ENCODE measurements around the gene RFNG.

RFNG gene

DNA sequence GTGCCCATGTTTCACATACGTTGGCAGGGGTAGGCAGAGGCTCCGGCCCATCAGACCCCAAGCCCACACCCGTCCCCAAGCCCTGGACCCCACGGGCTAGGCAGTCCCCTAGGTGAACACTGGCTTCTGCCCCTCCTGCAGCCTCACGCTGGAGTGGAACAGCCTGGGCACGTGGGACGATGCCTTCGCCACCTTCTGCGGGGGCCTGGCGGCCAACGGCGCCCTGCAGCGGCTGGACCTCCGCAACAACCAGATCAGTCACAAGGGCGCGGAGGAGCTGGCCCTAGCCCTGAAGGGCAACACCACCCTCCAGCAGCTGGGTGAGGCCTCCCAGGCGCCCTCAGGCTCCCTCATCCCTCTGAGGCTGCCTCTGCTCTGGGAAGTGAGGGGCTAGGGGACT lies 26.8 kb downstream of the RFNG start:
- no peak for DNase-seq

DNA sequence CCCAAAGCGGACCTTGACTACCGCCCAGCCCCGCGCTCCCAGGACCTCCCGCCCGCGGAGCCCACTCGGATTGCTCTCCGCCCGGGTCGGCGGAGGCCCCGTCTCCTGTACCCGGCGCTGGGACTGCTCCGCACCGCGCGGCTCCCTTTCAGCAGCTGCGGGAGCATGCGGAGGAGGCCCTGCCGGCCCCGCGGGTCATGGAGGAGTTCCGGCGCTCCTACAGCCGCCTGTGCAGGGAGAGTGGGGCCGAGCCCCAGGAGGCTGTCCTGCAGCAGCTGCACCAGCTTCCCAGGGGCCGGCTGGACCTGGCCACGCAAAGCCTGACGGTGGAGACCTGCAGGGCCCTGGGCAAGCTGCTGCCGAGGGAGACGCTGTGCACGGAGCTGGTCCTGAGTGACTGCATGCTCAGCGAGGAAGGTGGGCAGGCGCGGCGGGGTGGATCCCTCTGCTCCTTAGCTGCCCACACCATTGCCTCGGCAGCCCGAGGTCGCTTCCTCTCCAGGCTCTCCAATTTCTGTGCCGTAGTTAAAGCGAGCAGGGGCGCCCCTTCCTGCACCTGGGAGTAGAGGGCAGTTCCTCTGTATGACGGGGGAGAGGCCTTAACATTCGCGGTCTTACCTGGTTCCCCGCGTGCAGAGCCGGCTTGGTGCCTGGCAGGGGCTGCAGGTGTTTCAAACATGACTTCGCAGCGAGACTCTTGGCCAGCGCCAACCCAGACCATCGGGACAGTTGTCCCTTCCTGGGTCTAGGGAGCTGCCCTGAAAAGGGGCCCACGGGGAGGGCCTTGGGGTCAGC lies 28.0 kb downstream of the RFNG start:
- peak; percentile 27 for DNase-seq

DNA sequence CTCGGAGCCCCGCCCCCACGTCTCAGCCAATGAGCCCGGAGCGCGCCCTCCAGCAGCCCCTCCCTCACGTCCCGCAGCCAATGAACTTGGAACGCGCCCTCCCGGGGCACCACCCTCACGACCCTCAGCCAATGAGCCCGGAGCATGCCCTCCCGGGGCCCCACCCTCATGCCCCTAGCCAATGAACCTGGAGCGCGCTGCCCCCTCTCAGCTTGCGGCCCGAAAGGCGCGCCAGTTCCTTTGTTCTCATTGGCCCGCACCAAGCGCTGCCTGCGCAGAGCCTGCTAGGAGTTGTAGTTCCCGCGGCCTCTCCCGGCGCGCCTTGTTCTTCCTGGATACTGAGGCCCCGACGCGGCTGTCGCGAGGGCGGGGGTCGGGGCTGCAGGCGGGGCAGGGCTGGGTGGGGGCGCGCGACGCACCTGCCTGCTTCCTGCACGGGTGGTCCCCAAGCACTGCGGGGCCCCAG lies 28.6 kb downstream of the RFNG start, which contains the start of gene LRRC45:
TSS of gene LRRC45 (plus strand) at position 325 of the 466 bp plus-strand sequence. CDS start 339 bp downstream, outside the sequence.
- DNase-seq = peak; percentile 100

- no peak for DNase-seq
Measured at GRCh38 chr17:82022310-82022980, 29.2 kb downstream of the RFNG start, which contains the start of gene CENPX. TSS of gene CENPX (minus strand) at chr17:82022878. CDS start at chr17:82022861, 17 bp downstream.

GRCh38 chr17:82021900-82022309 lies 29.7 kb downstream of the RFNG start:
- no peak for DNase-seq

GRCh38 chr17:82021107-82021899 lies 30.3 kb downstream of the RFNG start:
- peak; percentile 75 for DNase-seq

DNA sequence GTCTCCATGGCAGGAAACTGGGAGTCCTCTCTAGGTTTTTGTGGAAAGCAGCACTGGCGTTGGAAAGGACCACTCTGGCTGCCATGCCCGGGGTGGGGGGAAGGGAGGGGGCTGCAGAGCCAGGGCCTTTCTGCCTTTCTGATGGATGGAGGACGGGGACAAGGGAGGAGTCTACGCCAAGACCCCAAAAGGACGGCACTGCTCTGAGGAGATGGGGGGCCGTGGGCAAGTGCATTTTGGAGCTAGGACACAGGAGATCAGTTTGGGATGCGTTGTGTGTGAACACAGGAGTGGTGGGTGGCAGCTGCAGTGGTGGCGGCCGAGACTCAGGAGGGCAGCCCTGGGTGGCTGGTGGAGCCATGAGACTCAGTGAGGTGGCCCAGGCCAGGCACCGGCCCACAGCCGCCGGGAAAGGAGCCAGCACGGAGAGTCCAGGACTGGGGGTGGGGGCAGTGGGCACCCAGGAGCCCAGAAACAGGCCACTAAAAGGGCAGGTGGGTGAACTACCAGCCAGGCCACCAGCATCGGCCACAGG lies 31.0 kb downstream of the RFNG start:
- DNase-seq = no peak

- DNase-seq = peak; percentile 79
Measured at GRCh38 chr17:82019690-82020571, 31.7 kb downstream of the RFNG start.

- DNase-seq = no peak
Measured at GRCh38 chr17:82018989-82019689, 32.5 kb downstream of the RFNG start.

- DNase-seq = no peak
Measured at GRCh38 chr17:82018152-82018988, 33.2 kb downstream of the RFNG start.

DNA sequence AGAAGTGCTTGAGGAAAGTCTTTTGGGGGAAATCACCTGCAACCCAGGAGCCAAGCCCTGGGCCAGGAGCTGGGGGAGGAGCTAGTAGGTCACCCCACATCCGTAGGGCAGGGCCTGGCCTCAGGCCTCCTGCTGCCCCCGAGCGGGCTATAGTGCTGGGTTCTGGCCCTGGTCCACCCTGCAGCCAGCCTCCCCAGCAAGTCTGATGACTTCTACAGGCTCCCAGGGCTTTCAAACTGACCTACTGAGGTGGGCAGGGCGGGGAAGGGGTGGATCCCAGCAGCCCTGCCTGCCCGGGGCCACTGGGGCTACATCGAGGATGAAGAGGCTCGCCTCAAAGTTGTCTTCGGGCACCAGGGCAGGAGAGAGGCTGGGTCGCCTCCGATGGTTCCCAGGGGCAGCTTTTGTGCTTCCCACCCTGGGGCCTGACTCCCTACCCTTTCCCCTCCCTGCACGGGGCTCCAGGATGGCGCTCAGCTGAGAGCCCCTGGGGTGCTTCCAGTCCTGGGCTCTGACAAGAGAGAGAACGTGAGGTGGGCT lies 33.9 kb downstream of the RFNG start:
- DNase-seq = no peak

GRCh38 chr17:82016875-82017459 lies 34.6 kb downstream of the RFNG start:
- DNase-seq = no peak

DNA sequence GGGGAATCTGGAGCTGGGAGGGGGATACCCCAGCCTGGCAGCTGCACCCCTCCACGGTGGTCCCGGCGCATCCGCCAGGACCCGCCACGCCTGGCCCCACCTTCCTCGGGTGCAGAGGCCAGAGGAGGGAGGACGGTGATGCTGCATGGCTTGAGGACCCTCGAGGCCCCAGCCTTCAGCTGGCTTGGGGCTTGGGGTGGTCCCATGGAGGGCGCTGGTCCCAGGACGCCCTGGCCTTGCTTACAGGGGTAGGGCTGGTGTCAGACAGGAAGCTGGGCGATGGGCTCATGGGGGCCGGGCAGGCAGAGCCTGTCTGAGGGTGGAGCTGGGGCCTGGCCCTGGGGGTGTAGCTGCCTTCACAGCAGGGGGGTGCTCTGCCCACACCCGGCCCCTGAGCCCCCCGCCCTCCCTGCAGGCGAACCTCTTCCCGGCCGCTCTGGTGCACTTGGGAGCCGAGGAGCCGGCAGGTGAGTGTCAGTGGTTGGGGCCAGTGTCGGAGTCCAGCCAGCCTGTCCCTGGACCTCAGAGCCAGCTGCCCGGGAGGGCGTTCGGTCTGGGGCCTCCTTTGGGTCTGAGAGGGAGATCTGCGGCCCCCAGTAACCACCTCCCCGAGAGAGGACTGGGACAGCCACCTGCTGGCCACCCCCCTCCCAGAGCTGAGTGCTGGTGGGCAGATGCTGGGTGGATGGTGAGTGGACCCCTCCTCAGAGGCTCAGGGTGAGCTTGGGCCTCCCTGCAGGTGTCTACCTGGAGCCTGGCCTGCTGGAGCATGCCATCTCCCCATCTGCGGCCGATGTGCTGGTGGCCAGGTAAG lies 35.3 kb downstream of the RFNG start:
- no peak for DNase-seq

- no peak for DNase-seq
Measured at GRCh38 chr17:82015311-82015971, 36.2 kb downstream of the RFNG start.

GRCh38 chr17:82014971-82015310 lies 36.7 kb downstream of the RFNG start:
- no peak for DNase-seq

DNA sequence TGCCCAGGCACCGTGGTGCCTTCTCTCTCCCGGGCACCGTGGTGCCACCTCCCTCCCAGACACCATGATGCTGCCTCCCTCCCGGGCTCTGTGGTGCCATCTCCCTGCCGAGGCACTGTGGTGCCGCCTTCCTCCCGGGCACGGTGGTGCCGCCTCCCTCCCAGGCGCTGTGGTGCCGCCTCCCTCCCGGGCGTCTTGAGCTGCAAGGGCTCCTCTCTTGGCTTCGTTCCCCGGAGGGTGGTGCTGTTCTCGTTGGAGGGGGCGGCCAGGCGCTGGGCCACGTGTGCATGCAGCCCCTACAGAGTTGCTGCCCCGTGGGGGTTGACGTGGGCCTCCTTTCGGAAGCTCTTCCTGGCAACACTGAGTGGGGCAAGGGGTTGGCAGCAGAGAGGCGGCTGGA lies 37.2 kb downstream of the RFNG start:
- DNase-seq = no peak

DNA sequence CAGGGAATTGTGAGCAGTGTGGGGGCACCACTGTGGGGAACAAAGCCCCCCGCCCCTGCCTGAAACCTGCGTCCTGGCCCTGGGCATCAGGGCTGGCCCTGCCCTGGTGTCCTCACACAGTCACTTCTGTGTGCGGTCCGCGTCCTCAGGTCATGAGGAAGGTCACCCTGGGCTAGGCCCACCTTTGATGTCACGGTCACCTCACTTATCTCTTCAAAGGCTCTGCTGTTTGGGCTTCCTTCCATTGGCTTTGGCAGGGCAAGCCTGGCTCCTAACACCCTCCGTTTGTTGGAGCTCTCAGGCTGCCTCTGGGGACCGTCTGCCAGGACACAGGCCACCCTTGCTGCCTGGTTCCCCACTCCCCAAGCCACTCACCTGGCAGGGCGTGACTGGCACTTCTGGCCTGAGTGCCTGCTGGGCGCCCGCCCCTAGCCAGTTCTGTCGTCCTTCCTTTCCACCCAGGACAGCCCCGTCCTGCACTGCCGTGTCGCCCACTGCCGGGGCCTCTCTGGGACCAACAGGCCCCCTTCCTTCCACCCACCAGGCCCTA lies 37.8 kb downstream of the RFNG start:
- DNase-seq = no peak

DNA sequence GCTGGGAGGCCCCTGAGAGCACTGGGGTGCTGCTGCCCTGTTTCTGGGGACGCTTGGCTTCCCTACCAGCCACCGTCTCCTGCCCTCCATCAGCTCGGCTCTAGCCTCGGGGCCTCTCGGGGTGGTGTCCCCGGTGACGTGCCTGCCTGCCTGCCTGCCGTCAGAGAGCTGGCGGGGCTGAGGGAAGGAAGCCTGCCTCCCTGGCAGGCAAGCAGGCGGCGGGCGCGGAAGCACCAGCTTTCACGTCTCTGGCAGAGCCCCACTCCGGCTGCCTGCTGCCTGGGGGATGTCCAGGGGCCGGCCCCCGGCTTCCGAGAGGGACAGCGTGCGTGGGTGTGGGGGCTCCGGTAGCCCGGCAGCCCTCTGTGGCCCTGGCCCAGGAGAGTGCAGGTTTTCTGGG lies 38.3 kb downstream of the RFNG start:
- DNase-seq = no peak
